ENCODE data around the gene STOML1. TPM values are rescaled to one million over a fixed set of nuclear protein-coding genes. Genes with fewer than 3 reads are reported as not detected.

Gene STOML1
- total and polyA plus RNA-seq, 9 of the 15 experiments (the other 6 are each of a cell fraction or from before 2014, with no cell fraction given) = 0.25 to 9.7 (median 4.6) TPM

DNA sequence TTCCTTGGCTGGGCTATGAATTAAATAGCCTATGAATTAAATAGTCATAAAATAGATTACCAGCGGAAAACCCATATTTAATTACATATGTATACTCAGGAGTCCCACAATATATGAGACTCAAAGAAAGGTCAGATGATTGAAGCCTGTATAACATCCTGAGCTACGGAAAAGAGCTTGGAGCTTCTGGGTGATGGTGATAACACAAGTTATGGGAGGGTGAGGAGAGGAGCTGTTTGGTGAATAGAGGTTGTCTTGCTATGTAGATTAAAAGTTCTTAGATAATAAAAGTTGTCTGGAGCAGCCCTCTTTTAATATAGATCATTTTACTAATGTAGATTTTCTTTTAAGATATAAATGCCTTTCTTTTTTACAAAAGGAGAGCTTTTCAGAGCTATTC lies 4.2 kb upstream of the STOML1 start (continued):
- TF ChIP-seq KHSRP (IDR thresholded peaks at IDR 0.05) = no peak
- no peak for TF ChIP-seq PHF8 (IDR thresholded peaks at IDR 0.05; ENCODE audit: borderline replicate concordance, low read length)
- TF ChIP-seq, protein P1, sequence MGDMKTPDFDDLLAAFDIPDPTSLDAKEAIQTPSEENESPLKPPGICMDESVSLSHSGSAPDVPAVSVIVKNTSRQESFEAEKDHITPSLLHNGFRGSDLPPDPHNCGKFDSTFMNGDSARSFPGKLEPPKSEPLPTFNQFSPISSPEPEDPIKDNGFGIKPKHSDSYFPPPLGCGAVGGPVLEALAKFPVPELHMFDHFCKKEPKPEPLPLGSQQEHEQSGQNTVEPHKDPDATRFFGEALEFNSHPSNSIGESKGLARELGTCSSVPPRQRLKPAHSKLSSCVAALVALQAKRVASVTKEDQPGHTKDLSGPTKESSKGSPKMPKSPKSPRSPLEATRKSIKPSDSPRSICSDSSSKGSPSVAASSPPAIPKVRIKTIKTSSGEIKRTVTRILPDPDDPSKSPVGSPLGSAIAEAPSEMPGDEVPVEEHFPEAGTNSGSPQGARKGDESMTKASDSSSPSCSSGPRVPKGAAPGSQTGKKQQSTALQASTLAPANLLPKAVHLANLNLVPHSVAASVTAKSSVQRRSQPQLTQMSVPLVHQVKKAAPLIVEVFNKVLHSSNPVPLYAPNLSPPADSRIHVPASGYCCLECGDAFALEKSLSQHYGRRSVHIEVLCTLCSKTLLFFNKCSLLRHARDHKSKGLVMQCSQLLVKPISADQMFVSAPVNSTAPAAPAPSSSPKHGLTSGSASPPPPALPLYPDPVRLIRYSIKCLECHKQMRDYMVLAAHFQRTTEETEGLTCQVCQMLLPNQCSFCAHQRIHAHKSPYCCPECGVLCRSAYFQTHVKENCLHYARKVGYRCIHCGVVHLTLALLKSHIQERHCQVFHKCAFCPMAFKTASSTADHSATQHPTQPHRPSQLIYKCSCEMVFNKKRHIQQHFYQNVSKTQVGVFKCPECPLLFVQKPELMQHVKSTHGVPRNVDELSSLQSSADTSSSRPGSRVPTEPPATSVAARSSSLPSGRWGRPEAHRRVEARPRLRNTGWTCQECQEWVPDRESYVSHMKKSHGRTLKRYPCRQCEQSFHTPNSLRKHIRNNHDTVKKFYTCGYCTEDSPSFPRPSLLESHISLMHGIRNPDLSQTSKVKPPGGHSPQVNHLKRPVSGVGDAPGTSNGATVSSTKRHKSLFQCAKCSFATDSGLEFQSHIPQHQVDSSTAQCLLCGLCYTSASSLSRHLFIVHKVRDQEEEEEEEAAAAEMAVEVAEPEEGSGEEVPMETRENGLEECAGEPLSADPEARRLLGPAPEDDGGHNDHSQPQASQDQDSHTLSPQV (IDR thresholded peaks at IDR 0.05) = no peak
- no peak for TF ChIP-seq SIN3A (IDR thresholded peaks at IDR 0.05; ENCODE audit: borderline replicate concordance in 2 of 2, control insufficient read depth in 1 of 2, low read depth in 2 of 2, low read length in 2 of 2)
- no peak for TF ChIP-seq POLR2A (conservative IDR thresholded peaks at IDR 0.05)
- TF ChIP-seq PHB (CRISPR knock-in tag; IDR thresholded peaks at IDR 0.05) = no peak
- TF ChIP-seq EGR1 (conservative IDR thresholded peaks at IDR 0.05) = no peak
- TF ChIP-seq PPARD (CRISPR knock-in tag; IDR thresholded peaks at IDR 0.05) = no peak
- TF ChIP-seq CBFA2T2 (conservative IDR thresholded peaks at IDR 0.05) = peak; percentile 23; the same call in 1 of the 2 replicates
- TF ChIP-seq, protein P2, sequence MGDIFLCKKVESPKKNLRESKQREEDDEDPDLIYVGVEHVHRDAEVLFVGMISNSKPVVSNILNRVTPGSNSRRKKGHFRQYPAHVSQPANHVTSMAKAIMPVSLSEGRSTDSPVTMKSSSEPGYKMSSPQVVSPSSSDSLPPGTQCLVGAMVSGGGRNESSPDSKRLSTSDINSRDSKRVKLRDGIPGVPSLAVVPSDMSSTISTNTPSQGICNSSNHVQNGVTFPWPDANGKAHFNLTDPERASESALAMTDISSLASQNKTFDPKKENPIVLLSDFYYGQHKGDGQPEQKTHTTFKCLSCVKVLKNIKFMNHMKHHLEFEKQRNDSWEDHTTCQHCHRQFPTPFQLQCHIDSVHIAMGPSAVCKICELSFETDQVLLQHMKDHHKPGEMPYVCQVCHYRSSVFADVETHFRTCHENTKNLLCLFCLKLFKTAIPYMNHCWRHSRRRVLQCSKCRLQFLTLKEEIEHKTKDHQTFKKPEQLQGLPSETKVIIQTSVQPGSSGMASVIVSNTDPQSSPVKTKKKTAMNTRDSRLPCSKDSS (IDR thresholded peaks at IDR 0.05; ENCODE audit: low read depth, partially characterized antibody) = no peak
- TF ChIP-seq, protein P3, sequence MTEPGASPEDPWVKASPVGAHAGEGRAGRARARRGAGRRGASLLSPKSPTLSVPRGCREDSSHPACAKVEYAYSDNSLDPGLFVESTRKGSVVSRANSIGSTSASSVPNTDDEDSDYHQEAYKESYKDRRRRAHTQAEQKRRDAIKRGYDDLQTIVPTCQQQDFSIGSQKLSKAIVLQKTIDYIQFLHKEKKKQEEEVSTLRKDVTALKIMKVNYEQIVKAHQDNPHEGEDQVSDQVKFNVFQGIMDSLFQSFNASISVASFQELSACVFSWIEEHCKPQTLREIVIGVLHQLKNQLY (CRISPR knock-in tag; conservative IDR thresholded peaks at IDR 0.05) = no peak
- TF ChIP-seq RBM15 (IDR thresholded peaks at IDR 0.05; ENCODE audit: insufficient read depth, low read length) = no peak
- no peak for TF ChIP-seq SLC30A9 (CRISPR knock-in tag; IDR thresholded peaks at IDR 0.05)
- TF ChIP-seq NR3C1 (CRISPR knock-in tag; IDR thresholded peaks at IDR 0.05) = no peak
- TF ChIP-seq ZNF717 (CRISPR knock-in tag; IDR thresholded peaks at IDR 0.05) = no peak
- TF ChIP-seq, protein P4, sequence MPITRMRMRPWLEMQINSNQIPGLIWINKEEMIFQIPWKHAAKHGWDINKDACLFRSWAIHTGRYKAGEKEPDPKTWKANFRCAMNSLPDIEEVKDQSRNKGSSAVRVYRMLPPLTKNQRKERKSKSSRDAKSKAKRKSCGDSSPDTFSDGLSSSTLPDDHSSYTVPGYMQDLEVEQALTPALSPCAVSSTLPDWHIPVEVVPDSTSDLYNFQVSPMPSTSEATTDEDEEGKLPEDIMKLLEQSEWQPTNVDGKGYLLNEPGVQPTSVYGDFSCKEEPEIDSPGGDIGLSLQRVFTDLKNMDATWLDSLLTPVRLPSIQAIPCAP (CRISPR knock-in tag; IDR thresholded peaks at IDR 0.05; ENCODE audit: borderline replicate concordance) = no peak
- TF ChIP-seq NFIX (CRISPR knock-in tag; IDR thresholded peaks at IDR 0.05; ENCODE audit: low read depth) = no peak
- no peak for TF ChIP-seq ZNF780A (CRISPR knock-in tag; IDR thresholded peaks at IDR 0.05)
- TF ChIP-seq, protein P5, sequence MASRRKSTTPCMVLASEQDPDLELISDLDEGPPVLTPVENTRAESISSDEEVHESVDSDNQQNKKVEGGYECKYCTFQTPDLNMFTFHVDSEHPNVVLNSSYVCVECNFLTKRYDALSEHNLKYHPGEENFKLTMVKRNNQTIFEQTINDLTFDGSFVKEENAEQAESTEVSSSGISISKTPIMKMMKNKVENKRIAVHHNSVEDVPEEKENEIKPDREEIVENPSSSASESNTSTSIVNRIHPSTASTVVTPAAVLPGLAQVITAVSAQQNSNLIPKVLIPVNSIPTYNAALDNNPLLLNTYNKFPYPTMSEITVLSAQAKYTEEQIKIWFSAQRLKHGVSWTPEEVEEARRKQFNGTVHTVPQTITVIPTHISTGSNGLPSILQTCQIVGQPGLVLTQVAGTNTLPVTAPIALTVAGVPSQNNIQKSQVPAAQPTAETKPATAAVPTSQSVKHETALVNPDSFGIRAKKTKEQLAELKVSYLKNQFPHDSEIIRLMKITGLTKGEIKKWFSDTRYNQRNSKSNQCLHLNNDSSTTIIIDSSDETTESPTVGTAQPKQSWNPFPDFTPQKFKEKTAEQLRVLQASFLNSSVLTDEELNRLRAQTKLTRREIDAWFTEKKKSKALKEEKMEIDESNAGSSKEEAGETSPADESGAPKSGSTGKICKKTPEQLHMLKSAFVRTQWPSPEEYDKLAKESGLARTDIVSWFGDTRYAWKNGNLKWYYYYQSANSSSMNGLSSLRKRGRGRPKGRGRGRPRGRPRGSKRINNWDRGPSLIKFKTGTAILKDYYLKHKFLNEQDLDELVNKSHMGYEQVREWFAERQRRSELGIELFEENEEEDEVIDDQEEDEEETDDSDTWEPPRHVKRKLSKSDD (conservative IDR thresholded peaks at IDR 0.05; ENCODE audit: low read length) = no peak
- no peak for TF ChIP-seq TRIM28 (IDR thresholded peaks at IDR 0.05)
- no peak for TF ChIP-seq CBFB (CRISPR knock-in tag; IDR thresholded peaks at IDR 0.05)
